Hematopoietic multipotent progenitor cell treated with erythropoietin and hydrocortisone succinate and interleukin-3 and kit ligand, for 4 days (in vitro differentiated cells): Measurements from ENCODE around the gene CAND1.
A peak's percentile ranks its signal among the peaks of the same experiment; 100 is the strongest.
"Not testable (repeated sequence)": the region's sequence is repeated elsewhere in the genome, so short reads cannot be mapped to it uniquely, and the experiment has no call there.

Experiments
- DNase-seq: peaks from one replicate; pipeline ENCODE4 v3.0.0-alpha.2; 2015

CAND1 gene

DNA sequence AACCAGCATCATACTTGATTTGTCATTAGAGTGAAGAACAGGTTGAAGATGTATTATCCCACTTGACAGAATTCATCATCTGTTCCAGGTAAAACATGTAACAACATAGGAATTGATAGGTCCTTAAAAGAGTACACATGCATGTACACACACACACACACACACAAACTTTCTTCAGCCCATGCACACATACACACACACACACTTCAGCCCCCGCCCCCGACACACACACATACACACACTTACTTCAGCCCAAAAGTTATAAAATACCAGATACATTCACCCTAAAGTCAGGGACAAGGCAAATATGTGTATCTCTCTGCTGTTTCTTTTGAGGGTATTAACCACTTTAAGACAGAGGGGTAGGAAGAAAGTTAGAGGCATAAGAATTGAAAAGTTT, 15.4 kb downstream of the CAND1 start:
- DNase-seq = no peak

DNA sequence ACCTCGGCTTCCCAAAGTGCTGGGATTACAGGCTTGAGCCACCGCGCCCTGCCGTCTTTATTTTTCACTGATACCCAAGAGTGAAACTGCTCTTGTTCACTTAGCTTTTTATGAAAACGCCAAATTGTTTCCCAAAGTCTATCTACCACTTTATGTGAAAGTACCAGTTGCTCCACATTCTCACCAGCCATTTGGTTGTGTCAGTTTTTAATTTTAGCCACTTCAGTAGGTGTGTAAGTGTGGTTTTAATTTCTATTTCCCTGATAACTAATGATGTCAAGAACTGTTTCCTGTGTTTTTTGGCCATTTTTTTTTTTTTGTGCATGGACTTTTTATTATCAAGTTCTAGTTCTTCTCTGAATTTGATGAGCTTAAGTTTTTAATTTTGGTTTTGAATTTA, 17.1 kb downstream of the CAND1 start:
- no peak for DNase-seq

DNA sequence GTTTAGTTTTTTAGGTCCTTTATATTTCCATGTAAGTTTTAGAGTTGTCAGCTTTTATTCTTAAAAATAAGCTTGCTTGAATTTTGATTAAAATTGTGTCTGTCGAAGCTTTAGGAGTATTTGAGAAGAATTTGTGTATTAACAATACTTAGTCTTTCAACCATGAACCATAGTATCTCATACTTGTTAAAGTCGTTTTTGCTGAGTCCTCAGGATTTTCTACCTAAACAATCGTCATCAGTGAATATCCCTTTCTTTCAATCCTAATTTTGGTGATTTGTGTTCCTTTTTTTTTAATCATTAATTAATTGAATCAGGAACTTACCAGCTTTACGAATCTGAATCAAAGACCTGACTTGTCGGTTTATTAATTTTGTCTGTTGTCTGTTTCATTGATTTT, 18.2 kb downstream of the CAND1 start:
- DNase-seq = no peak

DNA sequence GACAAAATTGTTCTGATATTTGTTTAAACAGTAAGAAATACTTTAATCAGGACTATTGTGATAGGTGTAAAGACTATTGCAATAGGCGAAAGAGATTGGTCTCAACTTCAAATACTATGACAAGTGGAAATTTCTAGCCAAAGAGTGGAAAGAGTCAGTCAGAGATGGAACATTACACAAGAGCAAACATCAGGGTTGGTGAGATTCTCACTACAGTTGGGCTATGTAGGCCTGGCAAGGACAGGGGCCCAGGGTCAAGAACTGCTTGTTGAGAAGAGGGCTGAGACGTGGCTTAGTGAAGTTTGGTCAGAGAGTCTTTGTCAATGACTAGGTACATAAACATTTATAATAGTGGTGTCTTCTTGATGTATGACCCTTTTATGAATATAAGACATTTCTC, 19.4 kb downstream of the CAND1 start:
- DNase-seq = no peak

DNA sequence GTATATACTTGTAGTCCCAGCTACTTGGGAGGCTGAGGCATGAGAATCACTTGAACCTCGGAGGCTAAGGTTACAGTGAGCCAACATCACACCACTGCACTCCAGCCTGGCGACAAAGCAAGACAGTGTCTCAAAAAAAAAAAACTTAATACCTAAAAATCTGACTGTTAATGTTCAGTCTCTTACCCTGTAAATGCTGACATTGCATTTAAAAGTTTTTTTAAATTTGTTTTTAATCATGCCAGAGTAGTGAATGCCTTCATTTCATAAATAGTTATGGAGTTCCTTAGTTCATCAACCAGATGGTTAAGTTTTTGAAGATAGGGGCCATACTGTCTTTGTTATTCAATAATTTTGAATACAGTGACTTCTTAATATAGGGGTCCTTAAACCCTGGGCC, 21.2 kb downstream of the CAND1 start:
- DNase-seq = no peak

DNA sequence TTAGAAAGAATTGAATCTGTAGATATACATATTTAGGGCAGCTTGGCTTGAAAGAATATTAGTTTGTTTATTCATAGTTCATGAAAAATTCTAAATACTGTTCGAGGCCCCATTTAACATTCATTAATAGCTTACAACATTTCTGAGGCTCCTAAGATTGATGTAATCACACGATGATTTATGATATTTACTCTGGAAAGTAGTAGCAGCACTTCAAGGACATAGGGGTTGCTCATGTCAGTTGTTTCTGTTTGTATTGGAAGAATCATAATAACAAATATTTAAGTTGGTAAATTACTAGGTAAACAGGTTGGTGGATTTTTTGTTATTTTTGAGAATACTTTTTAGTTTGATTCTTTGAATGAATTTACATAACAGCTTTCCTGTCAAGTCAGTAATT, 30.4 kb downstream of the CAND1 start:
- DNase-seq = no peak

DNA sequence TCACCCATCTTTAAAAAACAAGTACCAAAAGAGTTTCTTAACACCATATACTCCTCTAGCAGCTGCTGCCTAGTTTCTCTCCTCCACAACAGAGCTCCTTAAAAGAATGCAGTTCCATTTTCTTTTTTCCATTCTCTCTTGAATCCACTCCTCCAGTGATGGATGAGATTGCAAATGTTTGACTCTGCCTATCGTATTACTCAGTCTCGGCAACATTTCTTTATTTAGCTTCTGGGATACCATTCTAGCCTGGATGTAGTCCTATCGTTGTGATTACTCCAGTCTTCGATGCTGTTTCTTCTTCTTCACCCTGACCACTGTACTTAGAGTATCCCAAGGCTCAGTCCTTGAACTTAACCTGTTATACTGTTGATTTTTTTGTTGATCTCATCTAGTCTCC, 30.8 kb downstream of the CAND1 start:
- DNase-seq = no peak

DNA sequence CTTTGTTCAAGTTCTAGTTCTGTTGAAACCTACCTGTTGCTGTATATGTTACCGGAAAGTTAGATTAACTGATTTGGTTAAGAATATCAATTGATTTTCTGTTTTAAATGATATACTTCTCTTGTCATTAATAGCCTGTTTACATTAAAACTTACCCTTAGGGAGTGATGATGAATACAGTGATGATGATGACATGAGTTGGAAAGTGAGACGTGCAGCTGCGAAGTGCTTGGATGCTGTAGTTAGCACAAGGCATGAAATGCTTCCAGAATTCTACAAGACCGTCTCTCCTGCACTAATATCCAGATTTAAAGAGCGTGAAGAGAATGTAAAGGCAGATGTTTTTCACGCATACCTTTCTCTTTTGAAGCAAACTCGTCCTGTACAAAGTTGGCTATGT, 33.0 kb downstream of the CAND1 start:
- DNase-seq = no peak

DNA sequence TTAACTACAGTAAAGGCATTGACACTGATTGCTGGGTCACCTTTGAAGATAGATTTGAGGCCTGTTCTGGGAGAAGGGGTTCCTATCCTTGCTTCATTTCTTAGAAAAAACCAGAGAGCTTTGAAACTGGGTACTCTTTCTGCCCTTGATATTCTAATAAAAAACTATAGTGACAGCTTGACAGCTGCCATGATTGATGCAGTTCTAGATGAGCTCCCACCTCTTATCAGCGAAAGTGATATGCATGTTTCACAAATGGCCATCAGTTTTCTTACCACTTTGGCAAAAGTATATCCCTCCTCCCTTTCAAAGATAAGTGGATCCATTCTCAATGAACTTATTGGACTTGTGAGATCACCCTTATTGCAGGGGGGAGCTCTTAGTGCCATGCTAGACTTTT, 36.4 kb downstream of the CAND1 start:
- DNase-seq = no peak

DNA sequence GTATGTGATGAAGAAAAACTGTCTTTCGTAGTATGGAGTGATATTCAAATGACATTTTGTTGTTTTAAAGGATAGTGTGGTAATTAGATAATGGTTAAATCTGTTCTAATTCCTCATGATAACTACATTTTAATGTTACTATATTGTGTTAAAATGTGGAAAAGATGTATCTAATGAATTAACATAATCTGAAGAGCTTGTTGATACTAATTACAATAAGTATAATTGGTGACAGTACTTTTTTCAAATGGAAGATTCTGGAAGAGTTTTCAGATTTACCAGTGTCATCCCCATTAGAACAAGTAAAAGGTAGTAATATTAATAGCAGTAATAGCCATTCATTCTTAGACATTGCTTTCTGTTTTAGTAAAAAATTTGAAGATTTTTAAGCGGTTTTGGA, 37.6 kb downstream of the CAND1 start:
- DNase-seq = no peak

DNA sequence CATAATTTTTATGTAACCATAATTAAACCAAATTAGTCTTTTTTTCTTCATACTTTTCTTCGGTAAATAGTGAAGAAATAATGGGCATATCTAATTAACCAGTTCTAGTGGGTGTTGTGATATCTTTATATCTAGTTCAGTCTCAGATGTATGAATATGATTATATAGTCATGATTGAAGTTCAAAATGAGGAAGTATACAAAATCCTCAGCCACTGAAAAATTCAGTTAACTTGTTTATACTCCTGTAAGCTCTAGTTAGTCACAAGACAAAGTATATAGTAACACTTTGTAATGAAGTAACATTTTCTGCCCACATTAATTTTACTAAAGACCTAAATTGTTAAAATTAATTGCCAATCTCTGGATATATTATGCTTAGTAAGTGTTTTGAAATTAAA, 46.5 kb downstream of the CAND1 start:
- DNase-seq = peak; percentile 54

DNA sequence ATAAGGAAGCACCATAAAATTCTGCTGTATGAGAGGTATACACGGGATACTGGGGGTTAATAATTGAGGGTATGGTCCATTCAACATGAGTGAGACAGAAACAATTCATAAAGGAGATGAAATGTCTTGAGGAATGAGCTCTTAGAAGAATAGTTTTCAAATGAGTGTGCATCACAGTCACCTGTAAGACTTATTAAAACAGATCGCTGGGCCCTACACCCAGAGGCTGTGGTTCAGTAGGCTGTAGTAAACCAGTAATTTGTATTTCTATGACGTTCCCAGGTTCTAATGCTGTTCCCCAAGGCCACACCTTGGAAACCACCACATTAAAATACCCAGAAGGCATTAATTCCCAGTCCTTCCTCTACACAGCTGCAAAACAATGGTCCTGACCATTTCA, 49.6 kb downstream of the CAND1 start:
- DNase-seq = no peak

DNA sequence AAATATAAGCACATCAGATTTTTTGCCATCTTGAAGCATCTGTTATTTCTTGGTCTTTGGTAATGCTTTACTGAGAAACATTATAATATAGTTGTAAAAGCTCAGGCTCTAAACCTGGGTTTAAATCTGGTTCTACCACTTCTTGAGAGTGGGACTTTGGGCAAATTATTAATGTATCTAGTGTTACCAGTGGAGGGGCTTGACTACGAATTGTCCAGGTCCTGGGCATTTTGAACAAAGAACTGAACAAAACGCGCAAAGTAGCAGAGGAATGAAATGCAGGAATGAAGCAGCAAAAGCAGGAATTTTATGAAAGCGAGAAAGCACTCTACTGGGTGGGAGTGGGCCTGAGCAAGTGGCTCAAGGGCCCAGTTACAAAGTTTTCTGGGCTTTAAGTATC, 50.8 kb downstream of the CAND1 start:
- no peak for DNase-seq

DNA sequence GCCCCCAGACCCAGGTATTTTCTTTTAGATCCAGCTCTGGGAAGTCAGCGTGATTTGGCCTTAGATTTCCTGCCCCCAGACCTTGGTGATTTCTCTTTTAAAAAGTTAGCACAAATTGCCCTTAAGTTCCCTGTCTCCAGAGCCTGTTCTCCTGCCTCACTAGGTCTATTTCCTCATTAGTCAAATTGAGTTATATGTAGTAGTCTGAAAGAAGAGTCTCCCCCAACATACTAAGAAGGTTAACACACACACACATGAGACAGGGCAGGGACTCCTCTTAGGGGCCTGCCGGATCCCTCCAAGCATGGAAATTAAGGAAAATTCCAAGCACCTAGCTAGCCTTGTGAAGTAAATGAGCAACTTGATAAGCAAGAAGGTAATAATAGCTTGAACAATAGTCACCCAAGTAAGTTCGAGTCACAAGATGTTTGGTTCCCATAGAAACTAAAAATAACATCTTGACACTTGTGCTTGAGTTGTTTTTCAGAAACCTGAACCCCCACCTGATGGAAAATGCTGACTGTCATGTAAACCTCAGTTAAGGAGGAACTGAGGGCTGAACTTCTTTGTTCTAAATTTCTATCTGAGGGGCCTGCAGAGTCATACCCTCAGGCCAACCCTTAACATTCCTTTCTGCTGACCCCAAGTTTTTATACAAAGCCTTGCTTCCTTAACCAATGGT, 51.6 kb downstream of the CAND1 start:
- no peak for DNase-seq

DNA sequence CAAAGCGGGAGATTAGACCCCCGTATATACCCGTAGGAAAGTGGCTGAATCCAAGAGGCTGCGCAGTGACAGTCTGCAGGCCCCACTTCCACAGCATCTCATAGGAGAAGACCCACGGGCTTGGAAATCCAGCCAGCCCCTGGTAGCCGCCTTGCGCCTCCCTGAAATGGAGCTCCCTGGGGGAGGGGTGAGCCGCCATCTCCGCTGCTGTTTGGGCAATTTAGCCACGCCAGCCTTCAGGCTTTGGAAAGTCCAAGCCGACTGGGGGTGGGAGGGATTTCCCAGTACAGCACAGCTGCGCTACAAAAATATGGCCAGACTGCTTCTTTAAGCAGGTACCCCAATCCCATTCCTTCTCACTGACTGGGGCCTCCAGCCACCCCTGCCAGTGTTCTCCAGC, 53.4 kb downstream of the CAND1 start:
- no peak for DNase-seq

DNA sequence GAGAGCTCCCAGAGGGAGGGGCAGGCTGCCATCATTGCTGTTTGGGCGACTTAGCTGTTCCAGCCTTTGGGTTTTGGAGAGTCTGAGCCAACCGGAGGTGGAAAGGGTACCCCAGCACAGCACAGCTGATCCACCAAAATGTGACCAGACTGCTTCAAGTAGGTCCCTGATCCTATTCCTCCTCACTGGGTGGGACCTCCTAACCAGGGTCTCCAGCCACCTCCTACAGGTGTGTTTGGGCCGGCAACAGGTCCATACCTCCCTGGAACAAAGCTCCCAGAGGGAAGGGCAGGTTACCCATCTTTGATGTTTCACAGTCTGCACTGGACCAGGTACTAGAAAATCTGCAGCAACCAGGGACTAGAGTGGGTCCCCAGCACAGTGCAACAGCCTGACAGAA, 53.8 kb downstream of the CAND1 start:
- no peak for DNase-seq

DNA sequence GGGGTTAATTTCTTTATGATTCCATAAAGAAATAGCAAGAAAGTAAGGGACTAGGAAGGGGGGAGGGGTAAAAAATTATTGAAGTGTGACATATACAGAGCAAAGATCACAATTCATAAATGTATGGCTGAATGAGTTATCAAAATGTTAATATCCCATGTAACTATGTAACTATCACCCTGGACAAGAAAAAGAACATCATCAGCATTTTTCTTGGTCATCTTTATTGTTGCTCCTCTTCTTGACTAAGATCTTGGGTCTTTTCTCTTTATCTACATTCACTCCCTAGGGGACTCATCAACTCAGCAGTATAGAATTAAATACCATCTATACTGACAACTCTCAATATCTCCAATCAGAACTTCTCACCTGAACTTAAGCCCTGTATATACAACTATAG, 57.5 kb downstream of the CAND1 start:
- DNase-seq = no peak

DNA sequence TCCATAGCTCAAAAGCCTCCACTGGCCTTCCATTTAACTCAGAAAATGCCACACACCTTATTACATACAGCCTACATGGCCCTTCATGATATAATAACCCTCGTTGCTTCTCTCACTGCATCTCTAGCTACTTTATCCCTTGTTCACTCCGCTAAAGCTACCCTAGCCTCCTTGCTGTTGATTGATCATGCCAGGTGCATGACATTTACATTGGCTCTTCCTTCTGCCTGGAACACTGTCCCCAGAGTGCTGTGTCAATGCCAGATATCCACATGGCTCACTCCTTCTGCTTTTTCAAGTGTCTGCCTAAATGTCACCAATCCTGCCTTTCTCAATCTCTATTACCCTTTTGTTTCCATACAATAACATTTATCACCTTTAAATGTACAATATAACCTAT, 58.3 kb downstream of the CAND1 start:
- no peak for DNase-seq

DNA sequence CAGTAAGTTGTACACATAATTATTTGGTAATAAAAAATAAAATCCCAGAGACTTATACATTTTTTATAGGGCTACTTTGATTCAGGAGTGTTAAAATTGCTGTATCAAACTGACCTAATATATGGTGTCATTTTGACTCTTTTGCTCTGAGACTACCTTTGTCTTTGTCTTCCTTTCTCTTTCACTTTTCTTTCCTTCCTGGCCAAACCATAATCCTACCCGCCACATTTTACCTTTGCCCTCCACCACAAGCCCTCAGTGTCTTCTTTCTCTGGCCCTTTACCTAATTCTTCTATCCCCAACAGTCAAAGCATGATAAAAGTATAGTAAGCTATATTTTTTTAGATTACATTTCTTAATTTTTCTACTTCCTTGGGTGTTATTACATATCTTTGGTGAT, 62.0 kb downstream of the CAND1 start:
- no peak for DNase-seq

DNA sequence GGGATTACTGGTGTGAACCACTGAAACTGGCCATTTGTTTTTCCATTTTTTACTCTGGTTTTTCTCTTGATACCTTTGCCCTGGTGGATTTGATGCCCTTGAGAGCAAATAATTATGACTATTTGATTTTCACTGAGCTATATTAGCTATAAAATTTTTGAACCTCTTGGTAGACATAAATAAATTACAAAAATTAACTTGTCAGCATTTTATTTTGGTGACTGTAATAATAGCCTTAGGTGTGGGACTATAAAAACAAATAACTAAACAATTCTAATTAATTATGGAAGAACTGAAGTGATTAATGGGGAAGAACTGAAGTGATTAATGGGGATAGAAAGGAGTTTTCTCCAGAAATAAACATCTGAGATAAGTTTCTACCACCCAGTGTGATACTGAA, 62.7 kb downstream of the CAND1 start:
- DNase-seq = no peak

DNA sequence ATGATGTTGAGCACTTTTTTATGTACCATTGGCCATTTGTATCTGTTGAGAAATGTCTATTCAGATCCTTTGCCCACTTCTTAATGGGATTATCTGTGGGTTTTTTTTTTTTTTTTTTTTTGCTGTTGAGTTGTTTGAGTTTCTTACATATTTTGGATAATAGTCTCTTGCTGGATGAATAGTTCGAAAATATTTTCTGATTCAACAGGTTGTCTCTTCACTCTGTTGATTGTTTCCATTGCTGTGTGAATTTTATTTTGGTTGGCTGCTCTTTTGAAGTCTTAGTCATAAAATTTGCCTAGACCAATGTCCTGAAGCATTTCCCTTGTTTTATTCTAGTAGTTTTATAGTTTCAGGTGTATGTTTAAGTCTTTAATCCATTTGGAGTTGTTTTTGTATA, 64.5 kb downstream of the CAND1 start:
- no peak for DNase-seq

DNA sequence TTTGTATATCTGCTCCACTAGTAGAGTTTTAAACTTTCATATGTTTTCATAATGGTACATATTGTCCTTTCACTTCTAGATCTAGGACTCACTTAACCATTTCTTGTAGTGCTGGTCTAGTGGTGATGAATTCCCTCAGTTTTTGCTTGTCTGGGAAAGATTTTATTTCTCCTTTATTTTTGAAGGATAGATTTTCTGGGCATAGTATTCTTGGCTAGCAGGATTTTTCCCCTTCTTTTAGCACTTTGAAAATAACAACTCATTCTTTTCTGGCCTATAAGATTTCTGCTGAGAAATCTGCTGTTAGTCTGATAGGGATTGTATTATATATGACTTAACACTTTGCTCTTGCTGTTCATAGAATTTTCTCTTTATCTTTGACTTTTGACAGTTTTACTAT, 69.3 kb downstream of the CAND1 start:
- DNase-seq = no peak

DNA sequence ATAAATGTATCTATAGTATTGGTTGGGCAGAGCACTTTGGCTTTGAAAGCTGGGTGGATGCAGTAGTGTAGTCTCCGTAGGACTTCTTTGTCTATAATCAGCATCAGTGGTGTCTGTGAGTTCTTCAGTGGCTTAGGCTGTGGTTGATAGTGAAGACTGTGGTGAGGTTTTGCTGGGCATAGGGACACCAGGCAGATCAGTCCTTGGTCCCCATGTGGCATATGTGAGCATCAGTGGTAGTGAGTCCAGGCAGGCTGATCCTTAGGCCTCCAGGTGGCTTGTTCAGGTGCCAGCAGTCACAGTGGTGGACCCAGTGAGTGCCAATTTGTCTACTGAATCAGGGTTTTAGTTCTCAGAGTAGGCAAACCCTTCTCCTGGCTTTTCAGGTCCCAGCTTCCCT, 70.4 kb downstream of the CAND1 start:
- no peak for DNase-seq

DNA sequence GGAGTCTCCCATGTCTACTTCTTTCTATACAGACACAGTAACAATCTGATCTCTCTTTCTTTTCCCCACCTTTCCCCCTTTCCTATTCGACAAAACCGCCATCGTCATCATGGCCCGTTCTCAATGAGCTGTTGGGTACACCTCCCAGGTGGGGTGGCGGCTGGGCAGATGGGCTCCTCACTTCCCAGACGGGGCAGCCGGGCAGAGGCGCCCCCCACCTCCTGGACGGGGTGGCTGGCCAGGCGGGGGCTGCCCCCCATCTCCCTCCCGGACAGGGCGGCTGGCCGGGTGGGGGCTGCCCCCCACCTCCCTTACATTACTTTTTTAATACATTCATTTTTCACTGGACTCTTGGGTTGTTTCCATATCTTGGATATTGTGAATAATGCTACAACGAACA, 71.9 kb downstream of the CAND1 start:
- DNase-seq = not testable (repeated sequence)

DNA sequence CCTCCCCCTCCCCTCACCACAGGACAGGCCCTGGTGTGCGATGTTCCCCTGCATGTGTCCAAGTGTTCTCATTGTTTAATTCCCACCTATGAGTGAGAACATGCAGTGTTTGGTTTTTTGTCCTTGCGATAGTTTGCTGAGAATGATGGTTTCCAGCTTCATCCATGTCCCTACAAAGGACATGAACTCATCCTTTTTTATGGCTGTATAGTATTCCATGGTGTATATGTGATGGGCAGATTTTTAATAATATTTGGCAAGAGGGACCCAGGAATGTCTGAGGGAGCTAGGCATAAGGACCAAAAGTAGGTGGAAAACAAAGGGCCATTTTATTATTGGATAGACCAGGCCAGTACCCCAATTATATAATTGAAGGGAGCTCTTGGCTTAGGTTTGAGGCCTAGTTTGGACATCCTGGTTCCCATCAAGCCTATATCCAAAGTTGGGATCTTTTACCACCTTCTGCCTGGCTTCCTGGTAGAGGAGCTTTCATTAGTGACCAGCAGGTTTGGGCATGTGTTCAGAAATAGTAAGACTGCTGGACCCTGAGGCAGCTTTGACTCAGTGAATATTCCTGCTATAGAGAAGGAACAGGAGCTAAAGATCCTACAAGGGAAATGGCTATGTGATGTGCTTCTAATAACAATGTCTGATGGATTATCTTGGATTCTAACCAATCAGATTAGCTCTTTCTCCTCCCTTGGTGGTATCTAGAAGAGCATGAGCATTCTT, 76.0 kb downstream of the CAND1 start:
- DNase-seq = no peak
